GM19351 (cell line): ENCODE results near the gene PTPN18.
A peak's percentile ranks its signal among the peaks of the same experiment; 100 is the strongest.

ENCODE experiments used
- ATAC-seq: cut with Tn5 transposase; IDR thresholded peaks from one replicate; pipeline ENCODE4 v1.9.1; 2021; ENCODE audit warnings: mild to moderate bottlenecking, moderate library complexity; ENCODE audit not compliant: unreplicated experiment

PTPN18 gene

GRCh38 chr2:130363479-130363878, 7.6 kb downstream of the PTPN18 start:
- no peak for ATAC-seq

GRCh38 chr2:130365075-130365474, 9.2 kb downstream of the PTPN18 start:
- ATAC-seq = no peak

- ATAC-seq = no peak
Measured at GRCh38 chr2:130365963-130366362, 10.1 kb downstream of the PTPN18 start.

- no peak for ATAC-seq
Measured at GRCh38 chr2:130366720-130367119, 10.9 kb downstream of the PTPN18 start.

- no peak for ATAC-seq
Measured at GRCh38 chr2:130368786-130369185, 12.9 kb downstream of the PTPN18 start.

GRCh38 chr2:130369311-130369964, 13.6 kb downstream of the PTPN18 start:
- no peak for ATAC-seq

- no peak for ATAC-seq
Measured at GRCh38 chr2:130369965-130370341, 14.1 kb downstream of the PTPN18 start.

GRCh38 chr2:130370490-130370889, 14.6 kb downstream of the PTPN18 start:
- peak; percentile 40 for ATAC-seq

- ATAC-seq = peak; percentile 25
Measured at GRCh38 chr2:130371723-130372054, 15.8 kb downstream of the PTPN18 start.

- peak; percentile 62 for ATAC-seq
Measured at GRCh38 chr2:130372055-130372832, 16.4 kb downstream of the PTPN18 start.

GRCh38 chr2:130372833-130373807, 17.3 kb downstream of the PTPN18 start:
- no peak for ATAC-seq

- no peak for ATAC-seq
Measured at GRCh38 chr2:130373808-130374365, 18.0 kb downstream of the PTPN18 start.

- ATAC-seq = no peak
Measured at GRCh38 chr2:130374587-130375290, 18.9 kb downstream of the PTPN18 start.

GRCh38 chr2:130375291-130376266, 19.7 kb downstream of the PTPN18 start:
- no peak for ATAC-seq

- ATAC-seq = peak; percentile 48
Measured at GRCh38 chr2:130376433-130377293, 20.8 kb downstream of the PTPN18 start.

GRCh38 chr2:130377491-130377890, 21.6 kb downstream of the PTPN18 start:
- no peak for ATAC-seq

GRCh38 chr2:130378206-130378897, 22.5 kb downstream of the PTPN18 start:
- ATAC-seq = no peak

GRCh38 chr2:130378898-130379214, 23.0 kb downstream of the PTPN18 start:
- ATAC-seq = no peak
